GM19023 (cell line): ENCODE data around the gene MMD2.

Experiments
- ATAC-seq: cut with Tn5 transposase; IDR thresholded peaks from one replicate; pipeline ENCODE4 v1.9.1; 2021; ENCODE audit warnings: mild to moderate bottlenecking, moderate library complexity; ENCODE audit not compliant: unreplicated experiment

MMD2 gene

DNA sequence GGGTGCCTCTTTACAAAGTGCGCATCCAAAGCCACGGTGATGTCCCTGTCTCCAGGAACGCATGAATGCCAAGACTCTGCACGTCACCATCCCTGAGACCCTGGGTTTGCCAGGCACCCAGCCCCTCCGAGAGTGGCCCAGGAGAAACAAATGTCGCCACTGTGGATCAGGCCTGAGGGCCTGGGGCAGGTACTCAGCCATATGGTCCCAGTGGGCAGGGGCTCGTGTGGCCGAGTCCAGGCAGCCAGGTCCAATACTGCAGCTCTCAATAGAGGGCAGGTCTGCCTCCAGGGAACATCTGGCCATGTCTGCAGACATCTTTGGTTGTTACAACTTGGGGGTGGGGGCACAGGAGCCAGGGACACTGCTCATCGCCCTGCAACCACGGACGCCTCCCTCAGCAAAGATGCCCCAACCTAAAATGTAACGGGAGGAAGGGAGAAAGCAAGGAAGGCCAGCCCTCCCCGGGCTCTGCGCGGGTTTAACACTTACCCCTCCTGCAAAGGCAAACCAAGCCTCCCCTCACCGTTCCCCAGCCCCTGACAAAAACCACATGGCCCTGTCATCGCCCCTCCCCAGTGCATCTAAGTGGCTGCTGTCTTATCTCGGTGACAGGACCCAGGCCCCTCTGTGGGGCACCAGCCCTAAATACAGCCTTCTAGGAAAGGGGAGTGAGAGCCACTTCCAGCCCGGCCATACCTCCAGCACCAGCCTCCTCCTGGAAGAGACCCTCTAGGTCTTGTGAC is 86.9 kb downstream of the MMD2 start:
- no peak for ATAC-seq

- ATAC-seq, result no peak
Measured at GRCh38 chr7:4871056-4871680, 87.8 kb downstream of the MMD2 start.

GRCh38 chr7:4868493-4868892 is 90.5 kb downstream of the MMD2 start:
- ATAC-seq, result no peak

- ATAC-seq, result no peak
Measured at GRCh38 chr7:4866528-4867496, 92.2 kb downstream of the MMD2 start.

GRCh38 chr7:4862156-4862555 is 96.8 kb downstream of the MMD2 start:
- no peak for ATAC-seq

- no peak for ATAC-seq
Measured at GRCh38 chr7:4861673-4862072, 97.3 kb downstream of the MMD2 start, which contains the start of gene PAPOLB. Gene PAPOLB, minus strand, starts transcription at chr7:4862030. Its CDS starts 220 bp downstream, at chr7:4861810.

DNA sequence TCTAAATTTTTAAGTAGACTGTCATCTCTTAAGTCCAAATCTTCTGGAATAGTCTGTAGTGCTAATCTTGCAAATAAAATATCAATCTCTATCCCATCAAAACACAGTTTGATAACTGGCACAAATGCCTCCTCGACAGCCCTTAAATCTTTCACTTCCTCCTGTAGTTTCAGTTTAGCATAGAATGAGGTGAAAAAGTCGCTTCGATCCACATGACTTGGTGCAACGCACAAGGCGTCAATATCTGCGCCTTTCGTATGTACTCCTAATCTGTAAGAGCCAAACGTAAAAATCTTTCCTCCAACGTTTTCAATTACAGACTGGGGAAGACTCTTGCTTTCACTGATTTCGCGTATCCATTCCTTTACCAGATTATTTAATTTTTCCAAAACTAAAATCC is 97.8 kb downstream of the MMD2 start:
- no peak for ATAC-seq

GRCh38 chr7:4857189-4857588 is 101.8 kb downstream of the MMD2 start:
- ATAC-seq, result no peak

GRCh38 chr7:4856336-4857057 is 102.5 kb downstream of the MMD2 start:
- ATAC-seq, result no peak
